ENCODE results near the gene OTULINL.
"Not testable (repeated sequence)": the region's sequence is repeated elsewhere in the genome, so short reads cannot be mapped to it uniquely, and the experiment has no call there.

The OTULINL gene

DNA sequence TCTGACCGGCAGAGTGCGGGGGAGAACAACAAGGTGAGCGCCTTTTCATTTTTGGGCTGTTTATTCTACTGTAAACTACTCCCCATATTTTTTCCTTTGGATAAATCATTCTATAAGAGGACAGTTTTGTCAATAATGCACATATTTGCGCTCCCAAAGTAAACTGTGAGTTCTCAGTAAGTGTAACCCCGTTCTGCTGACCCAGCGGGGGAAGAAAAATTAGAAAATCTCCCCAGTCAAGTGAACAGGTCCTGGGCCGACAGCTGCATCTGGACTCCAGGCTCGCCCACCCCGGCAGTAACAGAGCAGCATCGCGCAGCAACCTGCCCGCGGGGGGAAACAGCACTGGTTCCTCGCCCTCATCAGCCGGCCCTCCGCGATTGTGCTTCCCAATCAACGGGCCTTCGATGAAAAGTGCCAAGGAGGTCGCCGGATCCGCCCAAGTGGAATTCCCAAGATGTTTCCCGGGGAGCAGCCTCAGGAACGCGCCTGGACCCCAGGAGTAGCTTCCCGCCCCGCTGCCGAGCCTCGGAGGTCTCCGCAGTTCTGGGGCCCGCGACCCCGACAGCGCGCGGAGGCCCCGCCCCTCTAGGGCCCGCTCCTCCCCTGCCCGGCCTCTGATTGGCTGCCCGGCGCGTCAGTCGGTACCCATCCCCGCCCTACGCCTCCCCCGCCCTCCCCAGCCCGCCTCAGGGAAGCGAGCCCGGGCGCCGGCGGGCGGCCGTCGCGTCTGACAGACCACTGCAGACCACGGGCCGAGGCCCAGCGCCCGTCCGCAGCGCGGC, at the start of gene OTULINL:
OTULINL (plus strand) TSS at position 687 of the 785 bp plus-strand sequence. CDS start 103 bp downstream, outside the sequence.
- peak; percentile 79 to 81 for DNase-seq (ENCODE audit: low read depth in 2 of 2)

DNA sequence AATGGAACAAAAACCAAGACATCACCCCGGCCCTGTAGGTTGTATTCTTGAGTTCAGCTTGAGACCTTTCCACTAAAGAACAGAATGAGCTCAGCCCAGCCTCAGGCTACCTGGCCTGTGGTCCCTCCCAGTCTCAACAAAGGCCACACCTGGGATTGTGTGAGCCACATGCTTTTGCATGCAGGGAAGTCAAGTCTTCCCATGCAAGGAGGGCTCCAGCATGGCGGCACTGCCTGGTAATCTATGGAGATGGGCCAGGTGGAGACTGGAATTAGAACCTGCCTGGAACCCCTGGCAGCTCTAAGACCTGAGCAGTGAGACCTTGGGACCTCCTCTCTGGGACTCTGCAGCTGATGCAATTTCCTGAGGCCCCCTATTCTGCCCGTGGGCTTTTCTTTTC, 49.4 kb upstream of the OTULINL start:
- no peak for DNase-seq (ENCODE audit: low read depth in 2 of 2)

DNA sequence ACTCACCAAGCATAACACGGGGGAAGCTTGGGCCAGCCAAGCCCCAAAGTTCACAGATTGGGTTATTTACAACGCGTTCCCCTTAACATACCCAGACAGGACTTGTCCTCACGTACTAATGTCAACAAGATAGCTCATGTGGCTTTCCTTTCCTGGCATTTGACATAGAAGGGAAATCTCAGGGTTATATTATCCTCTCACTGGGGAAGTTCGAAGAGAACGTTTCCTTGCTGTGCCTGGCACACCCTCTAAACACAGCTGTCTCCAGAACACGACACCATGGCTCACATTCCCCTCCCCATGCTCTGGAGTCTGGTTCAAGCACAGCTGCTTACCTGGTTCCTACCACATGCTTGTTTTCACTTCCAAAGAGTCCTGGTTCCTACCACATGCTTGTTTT, 46.8 kb upstream of the OTULINL start:
- no peak for DNase-seq (ENCODE audit: low read depth in 2 of 2)

DNA sequence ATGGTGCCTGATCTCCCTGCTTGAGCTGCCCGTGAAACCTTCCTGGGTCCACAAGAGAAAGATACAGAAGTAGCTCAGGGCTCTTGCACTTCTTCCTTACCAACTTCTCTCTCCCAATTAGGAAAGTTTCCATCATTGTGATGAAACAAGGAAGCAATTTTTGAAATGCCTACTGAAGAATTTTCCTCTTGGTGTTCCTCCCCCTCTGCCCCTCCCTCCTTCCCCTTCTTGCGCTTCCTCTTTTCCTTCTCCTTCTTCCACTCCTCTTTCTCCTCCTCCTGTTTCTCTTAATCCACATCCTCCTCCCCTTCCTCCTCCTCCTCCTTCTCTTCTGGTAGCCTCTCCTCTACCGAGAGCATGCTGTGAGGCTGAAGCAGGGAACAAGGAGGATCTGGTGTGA, 36.3 kb upstream of the OTULINL start:
- DNase-seq (ENCODE audit: low read depth in 2 of 2), result no peak

DNA sequence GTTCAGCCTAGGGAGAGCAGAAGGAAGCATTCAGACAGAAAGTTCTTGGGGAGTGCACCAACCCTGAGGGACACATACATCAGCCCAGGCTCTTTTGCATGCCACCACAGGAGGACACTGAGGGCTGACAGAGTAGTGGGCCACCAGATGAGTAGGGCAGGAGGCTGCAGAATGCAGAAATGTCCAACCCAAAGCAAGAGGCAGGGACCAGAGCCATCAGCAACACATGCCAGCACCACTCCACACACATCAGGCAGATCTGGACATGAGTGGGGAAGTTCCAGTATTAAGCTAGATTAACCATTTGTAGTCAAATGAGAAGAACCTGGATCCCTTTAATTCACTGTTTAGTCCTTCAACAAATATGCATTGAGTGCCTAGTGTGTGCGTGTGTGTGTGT, 35.7 kb upstream of the OTULINL start:
- DNase-seq (ENCODE audit: low read depth in 2 of 2), result no peak

DNA sequence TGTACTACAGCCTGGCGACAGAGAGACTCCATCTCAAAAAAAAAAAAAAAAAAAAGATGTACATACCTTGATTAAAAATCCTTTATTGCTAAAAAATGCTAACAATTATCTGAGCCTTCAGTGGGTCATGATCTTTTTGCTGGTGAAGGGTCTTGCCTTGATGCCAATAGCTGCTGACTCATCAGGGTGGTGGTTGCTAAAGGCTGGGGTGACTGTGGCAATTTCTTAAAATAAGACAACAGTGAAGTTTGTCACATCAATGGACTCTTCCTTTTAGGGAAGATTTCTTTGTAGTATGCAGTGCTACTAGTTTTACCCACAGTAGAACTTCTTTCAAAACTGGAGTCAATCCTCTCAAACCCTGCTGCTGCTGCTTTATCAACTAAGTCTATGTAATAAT, 33.9 kb upstream of the OTULINL start:
- no peak for DNase-seq (ENCODE audit: low read depth in 2 of 2)

DNA sequence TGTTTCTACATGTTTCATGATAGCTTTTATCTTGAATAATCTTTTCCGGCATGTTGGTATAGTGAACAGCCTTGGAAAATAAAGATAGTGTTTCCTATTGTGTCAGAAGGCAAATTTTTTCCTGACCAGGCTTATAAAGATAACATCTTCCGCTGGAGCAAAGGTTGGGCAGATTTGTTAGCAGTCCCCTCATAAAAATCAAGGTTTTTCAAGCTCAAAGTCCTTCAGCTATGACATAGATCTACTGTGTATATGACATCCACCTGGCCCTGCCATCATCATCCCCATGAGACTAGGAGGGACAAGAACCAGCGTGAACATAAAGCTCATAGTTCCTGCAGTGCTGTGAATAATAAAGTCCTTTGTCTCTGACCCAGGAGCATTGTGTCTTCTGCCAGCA, 30.4 kb upstream of the OTULINL start:
- DNase-seq (ENCODE audit: low read depth in 2 of 2), result no peak

DNA sequence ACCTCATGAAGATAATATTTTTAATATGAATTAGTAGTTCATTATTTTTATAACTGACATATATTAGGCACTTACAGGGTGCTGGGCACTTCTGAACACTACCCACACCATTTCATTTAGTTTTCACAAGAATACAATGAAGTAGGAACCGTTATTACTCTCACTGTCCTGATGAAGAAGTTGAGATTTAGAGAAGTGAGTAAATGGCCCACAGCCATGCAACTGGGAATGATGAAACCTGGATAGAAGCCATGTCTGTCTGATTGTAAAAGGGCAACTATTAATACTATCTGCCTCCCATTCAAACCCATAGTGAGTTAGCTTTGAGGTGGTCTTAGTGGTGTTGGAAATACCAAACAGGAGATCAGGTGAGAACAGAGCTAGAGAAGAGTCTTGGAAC, 29.6 kb upstream of the OTULINL start:
- DNase-seq (ENCODE audit: low read depth in 2 of 2), result no peak

GRCh38 chr5:14554288-14554687, 27.3 kb upstream of the OTULINL start:
- DNase-seq (ENCODE audit: low read depth in 2 of 2), result not testable (repeated sequence)

DNA sequence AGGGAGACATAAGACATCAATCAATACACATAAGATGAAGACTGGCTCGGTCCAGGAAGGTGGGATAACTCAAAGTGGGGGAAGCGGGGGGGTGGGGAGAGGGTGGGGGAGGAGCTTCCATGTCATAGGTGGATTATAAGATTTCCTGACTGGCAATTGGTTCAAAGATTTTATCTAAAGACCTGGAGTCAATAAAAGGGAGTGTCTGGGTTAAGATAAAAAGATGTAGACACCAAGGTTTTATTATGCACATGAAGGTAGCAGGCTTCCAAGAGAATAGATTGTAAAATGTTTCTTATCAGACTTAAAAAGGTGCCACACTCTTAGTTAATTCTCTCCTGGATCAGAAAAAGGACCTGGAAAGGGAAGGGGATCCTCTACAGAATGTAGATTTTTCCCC, 25.6 kb upstream of the OTULINL start:
- no peak for DNase-seq (ENCODE audit: low read depth in 2 of 2)

DNA sequence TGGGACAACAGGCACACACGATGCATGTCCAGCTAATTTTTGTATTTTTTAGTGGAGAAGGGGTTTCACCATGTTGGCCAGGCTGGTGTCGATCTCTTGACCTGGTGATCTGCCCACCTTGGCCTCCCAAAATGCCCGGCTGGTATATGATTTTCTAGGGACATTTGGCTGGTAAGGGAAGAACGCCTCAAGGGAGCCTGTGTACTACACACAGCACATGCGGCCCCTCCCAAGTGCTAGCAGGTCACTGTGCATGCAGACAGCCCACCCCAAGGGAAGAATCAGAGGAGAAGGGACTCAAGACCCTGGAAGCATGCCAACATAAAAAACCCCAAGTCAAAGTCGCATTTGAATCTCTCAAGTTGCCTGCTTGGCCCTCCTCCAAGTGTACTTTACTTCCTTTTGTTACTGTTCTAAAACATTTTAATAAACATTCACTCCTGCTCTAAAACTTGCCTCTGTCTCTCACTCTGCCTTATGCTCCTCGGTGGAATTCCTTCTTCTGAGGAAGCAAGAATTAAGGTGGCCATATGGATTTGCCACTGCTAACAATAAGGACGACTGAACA, 24.3 kb upstream of the OTULINL start:
- no peak for DNase-seq (ENCODE audit: low read depth in 2 of 2)

DNA sequence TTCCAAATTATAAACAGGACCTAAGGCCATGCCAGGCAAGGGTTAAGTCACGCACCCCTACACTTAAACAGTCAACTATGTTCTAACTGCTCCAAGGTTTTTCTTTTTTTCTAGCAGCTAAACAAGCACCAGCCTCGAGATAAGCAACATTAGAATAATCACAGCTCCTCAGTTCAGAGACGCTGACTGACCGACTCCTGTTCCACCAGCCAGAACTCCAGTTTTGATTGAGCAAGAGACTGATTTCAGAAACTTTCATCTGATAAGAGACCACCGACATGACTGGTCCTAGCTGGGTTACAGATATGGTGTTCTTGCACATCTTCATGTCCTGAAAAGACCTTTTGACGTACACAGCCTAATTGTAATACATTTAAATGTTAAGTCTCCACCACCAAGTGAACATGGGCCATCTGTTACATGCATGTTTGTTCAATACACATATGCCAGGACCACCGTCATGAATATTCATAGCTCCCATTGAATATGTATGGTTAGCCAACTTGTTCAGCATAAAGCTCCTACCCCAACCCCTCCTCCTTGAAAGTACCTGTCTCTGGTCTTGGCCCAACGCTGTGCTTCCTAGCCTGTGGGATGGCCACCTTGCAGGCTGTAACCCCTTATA, 23.7 kb upstream of the OTULINL start:
- DNase-seq (ENCODE audit: low read depth in 2 of 2), result no peak

DNA sequence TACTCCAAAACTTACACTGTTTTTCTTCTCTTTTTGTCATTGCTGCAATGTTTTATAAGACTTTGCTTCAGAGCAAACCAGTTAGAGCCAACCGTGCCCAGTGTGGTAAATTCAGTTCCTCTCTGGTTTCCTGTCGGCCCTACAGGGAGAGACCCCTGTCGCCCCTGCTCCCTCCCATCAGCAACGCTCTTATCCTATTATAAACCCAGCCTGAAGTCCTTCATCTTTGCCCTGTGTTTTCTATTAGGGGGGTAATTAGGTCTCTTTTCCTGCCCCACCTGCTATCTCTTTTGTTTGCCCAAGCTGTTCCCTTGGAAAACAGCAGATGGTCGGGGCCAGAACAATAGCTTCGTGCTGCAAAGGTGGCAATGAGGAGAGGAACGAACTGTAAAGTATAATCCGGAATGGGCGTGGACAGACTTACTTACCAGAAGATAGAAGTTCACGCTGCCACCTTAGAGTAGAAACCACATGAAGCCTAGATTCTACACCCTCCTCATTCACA, 21.4 kb upstream of the OTULINL start:
- no peak for DNase-seq (ENCODE audit: low read depth in 2 of 2)

DNA sequence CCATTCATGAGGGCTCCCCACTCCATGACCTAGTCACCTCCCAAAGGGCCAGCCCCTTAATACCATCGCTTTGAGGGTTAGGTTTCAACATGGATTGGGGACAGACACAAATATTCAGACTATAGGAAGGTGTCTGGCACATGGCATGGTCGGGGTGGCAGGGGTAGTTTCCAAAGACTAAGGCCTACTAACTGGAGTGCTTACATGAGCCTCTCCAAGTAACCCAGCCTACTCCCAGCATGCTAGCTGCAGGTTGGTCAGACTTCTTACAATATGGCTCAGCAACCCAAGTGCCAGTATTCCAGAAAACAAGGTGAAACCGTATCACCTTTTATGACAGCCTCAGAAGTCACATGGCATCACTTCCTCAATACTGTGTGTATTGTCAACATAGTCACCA, 19.9 kb upstream of the OTULINL start:
- no peak for DNase-seq (ENCODE audit: low read depth in 2 of 2)

- no peak for DNase-seq (ENCODE audit: low read depth in 2 of 2)
These were observed 13.3 kb upstream of the OTULINL start for GRCh38 chr5:14568333-14568732.

- DNase-seq (ENCODE audit: low read depth in 2 of 2), result no peak
These were observed 11.5 kb upstream of the OTULINL start for GRCh38 chr5:14569948-14570691.

- DNase-seq (ENCODE audit: low read depth in 2 of 2), result no peak
These were observed 9.7 kb upstream of the OTULINL start for GRCh38 chr5:14571901-14572300.

GRCh38 chr5:14572385-14572784, 9.2 kb upstream of the OTULINL start:
- DNase-seq (ENCODE audit: low read depth in 2 of 2), result no peak

- DNase-seq (ENCODE audit: low read depth in 2 of 2), result no peak
These were observed 8.8 kb upstream of the OTULINL start for GRCh38 chr5:14572836-14573235.

DNA sequence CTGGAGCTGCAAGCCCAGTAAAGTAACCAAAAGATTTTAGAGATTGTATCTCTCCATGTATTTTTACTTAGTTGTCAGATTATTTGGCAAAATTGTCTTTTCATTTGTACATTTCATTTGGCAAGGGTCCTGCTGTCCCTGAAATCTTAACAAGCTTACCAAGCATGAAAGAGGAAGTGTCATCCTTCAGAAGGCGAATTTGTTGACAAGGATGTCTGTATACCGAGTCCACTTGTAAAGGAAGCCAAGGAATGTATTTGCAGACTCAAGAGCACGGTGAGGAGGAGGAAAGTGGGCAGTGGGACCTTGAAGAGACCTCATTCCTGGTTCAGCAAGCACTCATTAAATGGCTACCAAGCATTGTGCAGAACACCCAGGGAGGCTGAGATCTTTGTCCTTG, 7.5 kb upstream of the OTULINL start:
- DNase-seq (ENCODE audit: low read depth in 2 of 2), result no peak

DNA sequence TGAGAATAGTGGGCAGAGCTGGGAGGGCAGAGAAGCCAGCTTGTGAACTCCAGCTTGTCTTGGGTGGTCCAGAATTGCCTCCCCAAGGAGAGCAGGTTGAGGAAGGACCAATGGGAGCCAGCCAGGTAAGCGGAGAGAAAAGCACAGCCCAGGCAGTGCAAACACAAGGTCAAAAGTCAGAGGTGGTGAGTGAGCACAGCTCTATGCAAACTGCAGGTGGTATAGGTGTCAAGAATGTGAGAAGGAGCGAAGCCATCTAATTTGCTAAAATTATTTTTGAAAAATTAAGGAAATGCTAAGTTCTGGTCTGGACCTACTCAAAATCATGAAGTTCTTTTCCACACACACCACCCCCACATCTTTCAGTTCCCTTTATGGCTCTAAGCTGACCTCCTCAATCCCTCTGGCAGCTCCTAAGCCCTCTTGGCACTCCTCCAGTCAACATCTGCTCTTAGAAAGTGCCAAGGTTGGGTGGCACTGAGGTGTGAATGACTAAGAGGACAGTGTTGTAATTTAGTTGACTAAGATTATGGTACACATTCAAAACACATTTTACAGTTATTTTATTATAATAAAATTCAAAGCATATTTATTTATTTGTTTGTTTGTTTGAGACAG, 6.6 kb upstream of the OTULINL start:
- no peak for DNase-seq (ENCODE audit: low read depth in 2 of 2)

GRCh38 chr5:14576206-14576605, 5.4 kb upstream of the OTULINL start:
- DNase-seq (ENCODE audit: low read depth in 2 of 2), result no peak
